ENCODE data around the gene RPUSD3.
A peak's percentile ranks its signal among the peaks of the same experiment; 100 is the strongest.

The RPUSD3 gene, protein sequence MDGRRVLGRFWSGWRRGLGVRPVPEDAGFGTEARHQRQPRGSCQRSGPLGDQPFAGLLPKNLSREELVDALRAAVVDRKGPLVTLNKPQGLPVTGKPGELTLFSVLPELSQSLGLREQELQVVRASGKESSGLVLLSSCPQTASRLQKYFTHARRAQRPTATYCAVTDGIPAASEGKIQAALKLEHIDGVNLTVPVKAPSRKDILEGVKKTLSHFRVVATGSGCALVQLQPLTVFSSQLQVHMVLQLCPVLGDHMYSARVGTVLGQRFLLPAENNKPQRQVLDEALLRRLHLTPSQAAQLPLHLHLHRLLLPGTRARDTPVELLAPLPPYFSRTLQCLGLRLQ

DNA sequence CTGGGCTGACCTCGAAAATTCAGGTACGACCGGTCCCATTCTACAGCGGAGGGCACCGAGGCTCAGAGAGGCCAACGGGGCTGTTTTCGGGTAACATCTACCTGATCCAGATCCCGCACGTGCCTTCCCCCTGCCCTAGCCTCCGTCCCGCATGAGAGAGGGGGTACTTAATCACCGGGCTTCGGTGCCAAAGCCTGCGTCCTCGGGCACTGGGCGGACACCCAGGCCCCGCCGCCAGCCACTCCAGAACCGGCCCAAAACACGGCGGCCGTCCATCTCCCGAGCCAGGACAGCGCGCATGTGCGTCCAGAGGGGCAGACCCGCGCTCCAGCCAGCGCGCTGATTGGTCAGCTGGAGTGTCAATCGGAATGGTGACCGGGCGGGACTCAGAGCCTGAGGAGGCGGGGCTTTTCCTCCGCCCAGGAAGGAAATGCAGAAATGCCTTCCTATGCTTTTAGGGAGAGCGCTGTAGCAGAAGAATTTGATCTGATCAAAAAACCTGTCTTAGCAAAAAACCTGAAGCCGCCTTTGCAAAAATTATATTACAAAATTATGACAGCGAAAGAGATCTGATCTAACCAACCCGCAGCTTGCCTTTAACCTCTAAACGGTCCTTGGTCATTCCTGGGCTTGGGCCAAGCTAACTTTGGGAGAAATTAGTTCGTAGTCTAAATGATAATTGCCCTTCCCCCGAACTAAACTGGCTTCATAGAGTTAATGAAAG, at the start of gene RPUSD3:
TSS of gene RPUSD3 (minus strand) at position 294 of the 724 bp plus-strand sequence. CDS start at position 276, 18 bp downstream.
- TF ChIP-seq, protein P1, sequence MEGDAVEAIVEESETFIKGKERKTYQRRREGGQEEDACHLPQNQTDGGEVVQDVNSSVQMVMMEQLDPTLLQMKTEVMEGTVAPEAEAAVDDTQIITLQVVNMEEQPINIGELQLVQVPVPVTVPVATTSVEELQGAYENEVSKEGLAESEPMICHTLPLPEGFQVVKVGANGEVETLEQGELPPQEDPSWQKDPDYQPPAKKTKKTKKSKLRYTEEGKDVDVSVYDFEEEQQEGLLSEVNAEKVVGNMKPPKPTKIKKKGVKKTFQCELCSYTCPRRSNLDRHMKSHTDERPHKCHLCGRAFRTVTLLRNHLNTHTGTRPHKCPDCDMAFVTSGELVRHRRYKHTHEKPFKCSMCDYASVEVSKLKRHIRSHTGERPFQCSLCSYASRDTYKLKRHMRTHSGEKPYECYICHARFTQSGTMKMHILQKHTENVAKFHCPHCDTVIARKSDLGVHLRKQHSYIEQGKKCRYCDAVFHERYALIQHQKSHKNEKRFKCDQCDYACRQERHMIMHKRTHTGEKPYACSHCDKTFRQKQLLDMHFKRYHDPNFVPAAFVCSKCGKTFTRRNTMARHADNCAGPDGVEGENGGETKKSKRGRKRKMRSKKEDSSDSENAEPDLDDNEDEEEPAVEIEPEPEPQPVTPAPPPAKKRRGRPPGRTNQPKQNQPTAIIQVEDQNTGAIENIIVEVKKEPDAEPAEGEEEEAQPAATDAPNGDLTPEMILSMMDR (IDR thresholded peaks at IDR 0.05; ENCODE audit: control insufficient read depth, extremely low read depth, insufficient read depth), result no peak
- DNase-seq (ENCODE audit: low read depth), result peak; percentile 87
- peak within 1 kb of the TSS; percentile 77 for H3K4me3 ChIP-seq (ENCODE audit: low read depth, low read length)

DNA sequence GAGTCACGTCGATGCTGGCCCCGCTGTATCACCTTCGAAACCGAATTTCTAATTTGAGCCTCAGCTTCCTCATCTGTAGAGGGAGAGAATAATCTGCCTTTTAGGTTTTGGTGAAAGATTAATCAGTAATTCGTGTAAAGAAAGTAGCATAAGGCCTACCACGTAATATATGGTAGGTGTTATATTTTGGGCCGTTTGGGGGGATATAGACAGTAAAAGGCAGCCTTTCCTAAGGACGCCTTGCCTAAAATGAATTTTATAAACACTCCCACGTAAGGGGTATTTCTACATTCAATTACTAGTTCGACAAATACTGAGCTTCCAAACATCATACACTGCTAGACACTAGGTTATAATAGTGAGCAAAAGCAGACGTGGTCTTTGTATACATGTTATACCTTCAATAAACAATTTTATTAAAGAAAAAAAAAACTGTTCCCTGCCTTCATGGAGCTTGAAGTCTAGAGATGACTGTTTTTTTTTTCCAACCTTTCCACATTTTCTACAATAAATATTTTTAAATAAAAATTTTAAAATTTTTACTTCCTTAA, 47.3 kb upstream of the RPUSD3 start:
- DNase-seq (ENCODE audit: low read depth), result no peak
- TF ChIP-seq, protein P1 (IDR thresholded peaks at IDR 0.05; ENCODE audit: control insufficient read depth, extremely low read depth, insufficient read depth), result no peak
- peak overlapping the region; percentile 84 for H3K4me3 ChIP-seq (ENCODE audit: low read depth, low read length)

DNA sequence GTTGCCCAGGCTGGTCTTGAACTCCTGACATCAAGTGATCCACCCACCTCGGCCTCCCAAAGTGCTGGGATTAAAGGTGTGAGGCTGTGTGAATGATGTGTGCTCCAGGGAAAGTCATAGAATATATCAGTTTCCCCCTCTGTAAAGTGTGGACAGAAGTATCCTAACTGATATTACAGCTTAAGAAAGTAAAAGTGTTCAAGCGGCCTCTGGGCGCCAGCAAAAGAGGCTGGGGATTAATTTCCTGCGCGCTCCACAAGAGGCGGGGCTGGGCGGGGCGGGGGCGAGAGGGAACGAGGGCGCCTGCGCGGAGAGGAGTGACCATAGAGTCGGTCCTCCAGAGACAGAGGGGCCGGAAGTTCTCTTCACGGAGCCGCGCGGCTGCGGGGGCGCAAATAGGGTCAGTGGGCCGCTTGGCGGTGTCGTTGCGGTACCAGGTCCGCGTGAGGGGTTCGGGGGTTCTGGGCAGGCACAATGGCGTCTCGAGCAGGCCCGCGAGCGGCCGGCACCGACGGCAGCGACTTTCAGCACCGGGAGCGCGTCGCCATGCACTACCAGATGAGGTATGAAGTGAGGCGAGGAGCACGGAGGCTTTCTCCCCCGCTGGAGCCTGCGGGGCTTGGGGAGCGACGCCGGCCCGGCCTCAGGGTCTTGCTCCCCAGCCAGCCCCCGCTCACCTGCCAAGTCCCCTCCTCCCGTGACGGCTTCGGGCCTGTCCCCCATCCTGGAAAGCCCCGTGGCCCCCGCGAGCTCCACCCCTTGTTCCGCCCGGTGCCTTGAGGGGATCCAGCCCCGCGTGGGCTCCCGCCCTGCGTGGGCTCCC, 46.7 kb upstream of the RPUSD3 start, which contains the start of gene JAGN1:
TSS of gene JAGN1 (plus strand) at position 362 of the 823 bp plus-strand sequence. CDS start at position 475, 113 bp downstream.
- TF ChIP-seq, protein P1 (IDR thresholded peaks at IDR 0.05; ENCODE audit: control insufficient read depth, extremely low read depth, insufficient read depth), result no peak; the same call in 1 of the 2 replicates
- no peak for DNase-seq (ENCODE audit: low read depth)
- peak within 1 kb of the TSS; percentile 84 for H3K4me3 ChIP-seq (ENCODE audit: low read depth, low read length)

DNA sequence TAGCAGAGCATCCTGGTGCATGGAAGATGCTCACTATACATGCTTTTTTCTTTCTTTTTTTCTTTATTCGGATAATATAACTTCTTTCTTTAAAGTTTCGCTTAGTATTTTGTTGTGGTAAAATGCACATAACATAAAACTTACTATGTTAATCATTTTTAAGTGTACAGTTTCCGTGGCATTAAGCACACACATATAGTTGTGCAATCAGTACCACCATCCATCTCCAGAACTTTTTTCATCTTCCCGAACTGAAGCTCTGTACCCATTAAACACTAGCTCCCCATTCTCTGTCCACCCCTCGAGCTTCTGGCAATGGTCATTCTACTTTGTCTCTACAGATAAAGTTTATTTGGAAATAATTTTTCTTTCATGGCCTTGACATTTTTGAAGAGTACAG, 45.6 kb upstream of the RPUSD3 start:
- no peak for DNase-seq (ENCODE audit: low read depth)
- TF ChIP-seq, protein P1 (IDR thresholded peaks at IDR 0.05; ENCODE audit: control insufficient read depth, extremely low read depth, insufficient read depth), result no peak
- no peak overlapping the region for H3K4me3 ChIP-seq (ENCODE audit: low read depth, low read length)

DNA sequence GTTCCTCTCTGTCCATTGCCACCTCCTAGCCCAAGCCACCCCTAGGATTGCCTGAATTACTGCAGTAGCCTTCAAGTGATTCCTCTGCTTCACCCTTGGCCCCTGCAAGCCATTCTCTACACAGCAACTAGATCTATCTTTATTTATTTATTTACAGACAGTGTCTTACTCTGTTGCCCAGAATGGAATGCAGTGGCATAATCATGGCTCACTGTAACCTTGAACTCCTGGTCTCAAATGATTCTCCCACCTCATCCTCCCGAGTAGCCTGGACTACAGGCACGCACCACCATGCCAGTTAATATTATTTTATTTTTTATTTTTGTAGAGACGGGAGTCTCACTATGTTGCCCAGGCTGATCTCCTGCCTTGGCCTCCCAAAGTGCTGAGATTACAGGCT, 44.7 kb upstream of the RPUSD3 start:
- DNase-seq (ENCODE audit: low read depth), result no peak
- TF ChIP-seq, protein P1 (IDR thresholded peaks at IDR 0.05; ENCODE audit: control insufficient read depth, extremely low read depth, insufficient read depth), result no peak
- no peak overlapping the region for H3K4me3 ChIP-seq (ENCODE audit: low read depth, low read length)

DNA sequence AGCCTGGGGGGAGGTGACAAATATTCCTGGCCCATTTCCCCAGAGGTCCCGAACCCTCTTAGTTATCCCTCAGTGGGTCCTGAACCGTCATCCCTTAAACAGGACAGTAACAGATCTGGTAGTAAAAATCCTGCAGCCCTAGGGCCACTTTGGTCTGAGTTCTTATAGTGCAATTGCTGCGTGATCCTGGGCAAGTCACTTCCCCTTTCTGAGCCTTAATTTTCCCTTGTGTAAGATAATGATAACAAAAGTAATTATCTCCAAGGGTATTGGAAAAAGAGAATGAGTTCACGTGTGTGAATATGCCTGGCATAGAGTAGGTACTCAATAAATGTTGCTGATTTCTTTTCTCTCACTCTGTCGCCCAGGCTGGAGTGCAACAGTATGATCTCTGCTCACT, 43.7 kb upstream of the RPUSD3 start:
- no peak for DNase-seq (ENCODE audit: low read depth)
- H3K4me3 ChIP-seq (ENCODE audit: low read depth, low read length), result no peak overlapping the region
- TF ChIP-seq, protein P1 (IDR thresholded peaks at IDR 0.05; ENCODE audit: control insufficient read depth, extremely low read depth, insufficient read depth), result no peak

All from LNCaP clone FGC (cell line).